ENCODE data around the gene HMGCS1. TPM values are rescaled to one million over a fixed set of nuclear protein-coding genes. Genes with fewer than 3 reads are reported as not detected.
"Not testable (repeated sequence)": the region's sequence is repeated elsewhere in the genome, so short reads cannot be mapped to it uniquely, and the experiment has no call there.

HMGCS1 gene
- 78.6 and 80.2 TPM in 2 replicates for total RNA-seq

- intact Hi-C loops (cut with micrococcal nuclease), result loop anchor here (1.0 to 5.0 kb wide), 18 partner anchors 9 to 1494 kb away; partner anchors contain the start of genes ANXA2R, C5orf34, MRPS30 and NIM1K
Observed at GRCh38 chr5:43313035-43313853, at the start of gene HMGCS1. TSS of gene HMGCS1 (minus strand) at chr5:43313412. CDS start at chr5:43298965, 14,447 bp downstream.

DNA sequence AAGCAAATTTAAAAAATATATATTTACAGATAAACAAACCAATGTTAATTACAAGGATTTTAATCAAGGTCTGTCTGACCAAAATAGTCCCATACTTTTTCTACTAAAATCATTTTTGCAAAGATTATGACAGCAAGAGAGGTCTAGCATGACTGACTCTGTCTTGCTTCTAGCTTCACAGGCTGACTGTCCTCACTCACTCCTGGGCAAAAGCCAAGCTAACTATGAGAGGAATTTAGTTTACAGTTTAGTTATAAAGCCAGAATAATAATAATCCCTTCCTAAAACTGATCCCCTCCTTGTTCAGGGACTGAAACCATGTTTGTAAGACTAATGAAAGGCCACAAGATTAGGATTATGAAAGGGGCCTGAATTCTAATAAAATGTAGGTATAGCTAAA is 45.5 kb upstream of the HMGCS1 start:
- intact Hi-C loops (cut with micrococcal nuclease), result no loop called here

GRCh38 chr5:43358301-43358700 is 45.1 kb upstream of the HMGCS1 start:
- intact Hi-C loops (cut with micrococcal nuclease), result no loop called here

DNA sequence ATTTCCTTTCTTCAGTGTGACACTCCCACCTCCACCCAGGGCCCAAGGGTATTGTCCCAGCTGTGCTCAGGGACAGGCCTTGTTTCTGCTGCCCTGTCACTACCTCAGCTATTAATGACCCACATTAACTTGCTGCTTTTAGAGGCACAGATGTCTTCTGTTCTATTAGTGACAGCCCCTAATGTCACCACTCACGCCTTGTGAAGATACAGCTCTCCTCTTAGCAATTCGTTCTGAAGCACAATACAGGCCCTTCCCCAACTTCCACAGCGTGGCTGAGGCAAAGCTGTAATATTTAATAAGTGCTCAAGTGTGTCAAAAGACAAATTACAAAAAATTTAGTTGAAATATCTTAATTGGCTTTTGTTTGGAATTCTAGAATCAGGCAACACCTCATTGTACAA is 44.7 kb upstream of the HMGCS1 start:
- intact Hi-C loops (cut with micrococcal nuclease), result no loop called here

GRCh38 chr5:43357067-43357466 is 43.9 kb upstream of the HMGCS1 start:
- intact Hi-C loops (cut with micrococcal nuclease), result no loop called here

DNA sequence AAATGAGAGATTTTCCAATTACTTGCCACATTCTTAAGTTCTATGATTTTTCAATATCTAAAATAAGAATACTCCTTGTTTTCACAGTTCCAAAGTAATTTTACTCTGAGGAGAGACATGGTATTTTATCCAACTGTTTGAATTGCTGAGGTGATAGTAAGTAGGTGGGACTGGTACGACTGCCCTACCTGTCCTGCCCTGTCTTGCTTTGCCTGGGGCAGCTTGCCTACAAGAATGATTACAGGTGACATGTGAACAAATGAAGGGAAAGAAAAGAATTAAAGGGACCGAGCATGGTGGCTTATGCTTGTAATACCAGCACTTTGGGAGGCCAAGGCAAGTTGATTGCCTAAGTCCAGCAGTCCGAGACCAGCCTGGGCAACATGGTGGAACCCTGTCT is 41.6 kb upstream of the HMGCS1 start:
- intact Hi-C loops (cut with micrococcal nuclease), result no loop called here

- intact Hi-C loops (cut with micrococcal nuclease), result no loop called here
Observed at GRCh38 chr5:43353668-43354067, 40.5 kb upstream of the HMGCS1 start.

DNA sequence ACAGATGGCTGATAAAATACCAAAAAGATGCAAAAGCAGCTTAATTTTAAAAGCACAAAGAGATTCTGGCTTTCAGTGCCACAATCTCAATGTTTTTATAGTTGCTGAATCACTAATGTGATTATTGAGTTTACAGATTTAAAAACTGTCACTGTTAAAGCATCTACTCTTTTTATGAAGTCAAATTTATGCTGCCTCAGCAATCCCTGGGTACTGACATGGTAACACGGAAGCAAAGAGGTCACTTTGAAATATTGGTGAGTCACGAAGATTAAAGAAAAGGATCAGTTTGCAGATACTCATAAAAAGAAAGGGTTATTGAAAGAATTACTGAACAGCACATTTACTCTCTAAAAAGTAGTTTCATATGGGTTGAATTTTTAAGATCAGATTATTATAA is 39.7 kb upstream of the HMGCS1 start:
- intact Hi-C loops (cut with micrococcal nuclease), result no loop called here

DNA sequence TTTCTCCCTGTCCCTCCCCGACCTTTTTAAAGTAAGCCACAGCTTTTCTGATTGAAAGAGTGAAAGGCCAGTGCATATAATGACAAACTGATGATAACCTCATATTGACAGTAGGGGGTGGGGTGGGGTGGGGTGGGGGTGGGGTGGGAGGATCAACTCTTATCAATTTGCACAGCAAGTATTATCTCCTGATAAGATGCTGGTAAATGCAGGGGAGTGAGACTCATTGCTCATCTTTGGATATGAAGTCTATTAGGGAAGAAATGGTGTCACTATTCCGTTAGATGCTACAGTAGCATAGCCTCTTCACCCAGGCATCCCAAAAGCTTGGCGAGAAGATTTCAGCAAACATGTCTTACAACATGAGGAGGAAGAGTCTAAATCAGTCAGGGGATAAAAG is 38.9 kb upstream of the HMGCS1 start:
- intact Hi-C loops (cut with micrococcal nuclease), result no loop called here

- intact Hi-C loops (cut with micrococcal nuclease), result no loop called here
Observed at GRCh38 chr5:43348861-43349363, 35.7 kb upstream of the HMGCS1 start.

DNA sequence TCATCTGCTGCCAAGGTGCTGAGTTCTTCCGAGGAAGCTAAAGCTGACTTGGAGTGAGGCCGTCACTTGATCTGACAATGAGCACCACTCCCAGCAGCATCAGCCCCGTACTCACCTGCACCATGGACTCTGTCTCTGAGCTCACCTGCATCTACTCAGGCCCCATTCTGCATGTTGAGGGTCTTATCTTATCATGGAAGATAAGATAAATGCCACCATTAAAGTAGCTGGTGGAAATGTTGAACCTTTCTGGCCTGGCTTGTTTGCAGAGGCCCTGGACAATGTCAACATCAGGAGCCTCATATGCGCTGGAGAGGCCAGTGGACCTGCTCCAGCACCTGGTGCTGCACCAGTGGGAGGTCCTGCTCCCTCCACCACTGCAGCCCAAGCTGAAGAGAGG is 35.0 kb upstream of the HMGCS1 start:
- intact Hi-C loops (cut with micrococcal nuclease), result no loop called here

- intact Hi-C loops (cut with micrococcal nuclease), result no loop called here
Observed at GRCh38 chr5:43338862-43339261, 25.6 kb upstream of the HMGCS1 start.

DNA sequence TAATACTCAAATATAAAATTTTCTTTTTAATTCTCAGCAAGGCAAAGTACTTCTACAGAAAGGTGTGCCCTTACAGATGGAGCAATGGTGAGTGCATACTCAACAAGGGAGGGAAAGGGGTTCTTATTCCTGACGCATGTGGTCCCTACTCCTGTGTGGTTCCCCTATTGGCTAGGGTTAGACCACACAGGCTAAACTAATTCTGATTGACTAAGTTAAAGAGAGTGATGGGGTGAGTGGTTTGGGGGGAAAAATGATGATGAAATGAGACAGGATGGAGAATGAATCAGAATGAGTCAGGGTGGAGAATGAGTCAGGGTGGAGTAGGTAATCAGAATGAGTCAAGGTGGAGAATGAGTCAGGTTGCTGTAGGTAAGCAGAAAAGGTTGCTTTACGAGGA is 22.9 kb upstream of the HMGCS1 start:
- intact Hi-C loops (cut with micrococcal nuclease), result no loop called here

DNA sequence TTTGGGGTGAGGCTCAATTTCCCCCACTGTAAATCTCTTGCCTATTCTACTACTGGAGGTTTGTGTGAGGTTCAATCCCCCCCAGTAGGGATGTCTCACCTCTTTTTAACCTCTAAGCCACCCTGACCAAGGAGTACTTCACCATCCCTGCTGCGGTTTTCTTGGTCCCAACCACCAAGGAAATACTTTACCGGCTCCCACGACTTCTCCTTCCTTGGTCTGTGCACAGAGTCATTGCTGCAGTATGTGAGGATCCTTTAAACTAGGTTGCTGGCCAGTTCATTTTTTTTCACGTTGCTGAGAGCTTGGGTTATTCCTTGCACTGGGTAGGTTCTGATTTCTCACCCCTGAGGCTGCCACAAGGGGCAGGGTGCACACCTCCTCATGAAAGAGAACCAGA is 22.5 kb upstream of the HMGCS1 start:
- intact Hi-C loops (cut with micrococcal nuclease), result no loop called here

DNA sequence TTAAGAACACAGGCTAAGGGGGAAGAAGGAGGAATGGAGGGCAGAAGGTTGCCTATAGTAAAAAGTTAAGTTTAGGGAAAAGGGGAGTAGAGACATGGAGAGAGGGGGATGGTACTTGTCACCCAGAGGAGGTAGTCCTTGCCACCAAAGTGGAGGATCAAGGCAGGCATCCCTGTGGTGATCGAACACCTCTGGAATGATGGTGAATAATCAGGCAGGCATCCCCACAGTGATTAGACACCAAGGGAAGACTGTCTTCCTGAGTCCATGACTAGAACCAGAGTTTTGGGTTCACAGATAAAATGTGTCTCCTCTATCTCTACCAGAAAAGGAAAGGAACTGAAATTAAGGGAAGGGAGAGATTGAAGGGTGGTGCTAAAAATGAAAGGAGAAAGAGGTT is 19.2 kb upstream of the HMGCS1 start:
- intact Hi-C loops (cut with micrococcal nuclease), result no loop called here

DNA sequence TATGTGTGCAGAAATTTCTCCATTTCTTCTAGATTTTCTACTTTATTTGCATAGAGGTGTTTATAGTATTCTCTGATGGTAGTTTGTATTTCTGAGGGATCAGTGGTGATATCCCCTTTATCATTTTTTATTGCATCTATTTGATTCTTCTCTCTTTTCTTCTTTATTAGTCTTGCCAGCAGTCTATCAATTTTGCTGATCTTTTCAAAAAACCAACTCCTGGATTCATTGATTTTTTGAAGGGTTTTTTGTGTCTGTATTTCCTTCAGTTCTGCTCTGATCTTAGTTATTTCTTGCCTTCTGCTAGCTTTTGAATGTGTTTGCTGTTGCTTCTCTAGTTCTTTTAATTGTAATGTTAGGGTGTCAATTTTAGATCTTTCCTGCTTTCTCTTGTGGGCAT is 12.4 kb upstream of the HMGCS1 start:
- intact Hi-C loops (cut with micrococcal nuclease), result not testable (repeated sequence)

- intact Hi-C loops (cut with micrococcal nuclease), result not testable (repeated sequence)
Observed at GRCh38 chr5:43323488-43323887, 10.3 kb upstream of the HMGCS1 start.

GRCh38 chr5:43320846-43321245 is 7.6 kb upstream of the HMGCS1 start:
- intact Hi-C loops (cut with micrococcal nuclease), result no loop called here

DNA sequence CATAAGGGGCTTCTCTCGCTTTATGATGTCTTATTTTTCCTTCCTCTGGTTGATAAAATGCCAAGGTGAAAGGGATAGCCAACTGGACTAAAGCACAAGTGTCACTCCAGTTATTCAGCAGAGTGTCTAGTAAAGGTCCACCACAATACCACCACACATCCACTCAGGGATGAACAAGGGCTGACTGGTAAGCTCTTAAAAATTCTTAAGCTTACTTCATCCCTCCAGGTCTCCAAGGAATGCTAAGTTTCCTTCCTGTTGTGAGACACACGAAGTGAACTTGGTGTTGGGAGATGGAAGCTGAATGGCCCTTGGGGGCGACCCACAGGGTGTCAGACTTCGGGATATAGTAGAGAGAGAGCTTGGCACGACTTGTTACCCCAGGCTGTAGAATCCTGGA is 3.2 kb upstream of the HMGCS1 start:
- intact Hi-C loops (cut with micrococcal nuclease), result no loop called here

- intact Hi-C loops (cut with micrococcal nuclease), result no loop called here
Observed at GRCh38 chr5:43315682-43316081, 2.5 kb upstream of the HMGCS1 start.

DNA sequence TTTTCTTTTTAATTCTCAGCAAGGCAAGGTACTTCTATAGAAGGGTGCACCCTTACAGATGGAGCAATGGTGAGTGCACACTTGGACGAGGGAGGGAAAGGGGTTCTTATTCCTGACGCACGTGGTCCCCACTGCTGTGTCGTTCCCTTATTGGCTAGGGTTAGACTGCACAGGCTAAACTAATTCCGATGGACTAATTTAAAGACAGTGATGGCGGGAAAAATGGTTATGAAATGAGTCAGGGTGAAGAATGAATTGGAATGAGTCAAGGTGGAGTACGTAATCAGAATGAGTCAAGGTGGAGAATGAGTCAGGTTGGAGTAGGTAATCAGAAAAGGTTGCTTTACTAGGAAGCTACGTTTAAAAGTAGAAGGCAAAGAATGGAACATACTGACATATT is 2.1 kb upstream of the HMGCS1 start:
- intact Hi-C loops (cut with micrococcal nuclease), result no loop called here

DNA sequence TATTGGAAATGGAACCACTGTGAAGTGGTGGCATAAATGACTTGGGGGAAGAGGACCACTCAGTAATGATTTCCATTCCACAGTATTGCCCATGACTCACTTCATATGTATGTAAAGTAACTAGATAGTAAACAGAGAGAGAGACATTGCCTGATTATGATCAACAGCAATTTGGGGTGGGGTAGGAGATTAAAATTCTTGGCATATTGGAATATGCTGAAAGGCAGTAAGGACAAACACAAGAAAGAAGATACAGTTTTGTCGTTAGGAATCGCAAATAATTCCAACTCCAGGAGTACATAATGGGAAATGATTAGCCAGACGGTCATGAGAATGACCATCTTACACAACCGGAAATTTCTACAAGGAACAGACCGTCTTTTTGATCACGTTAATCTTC is 1.5 kb upstream of the HMGCS1 start:
- intact Hi-C loops (cut with micrococcal nuclease), result loop anchor here (5.0 kb wide), 2 partner anchors 407 to 1493 kb away; partner anchors contain the start of gene MRPS30

All from T-helper 2 cell treated with Interferon-gamma antibody and Interleukin-4, amounts not matched to agents 100 ng/mL and 5 ng/mL, for 36 hours (primary cell).